ENCODE data around the gene NDE1. TPM values are rescaled to one million over a fixed set of nuclear protein-coding genes. Genes with fewer than 3 reads are reported as not detected.

Gene NDE1
- total and polyA plus RNA-seq, 9 of the 15 experiments (the other 6 are each of a cell fraction or from before 2014, with no cell fraction given): 3.1 to 59.9 (median 30.0) TPM

- TF ChIP-seq ZNF551 (CRISPR knock-in tag; IDR thresholded peaks at IDR 0.05) (peak; percentile 55; the same call in 1 of the 2 replicates), PHTF2 (CRISPR knock-in tag; IDR thresholded peaks at IDR 0.05) (no peak), ZNF644 (tag; IDR thresholded peaks at IDR 0.05; ENCODE audit: low read depth) (peak; percentile 73; the same call in 1 of the 2 replicates), GATAD2A (IDR thresholded peaks at IDR 0.05) (no peak), STAT5B (CRISPR knock-in tag; IDR thresholded peaks at IDR 0.05) (no peak), KLF6 (CRISPR knock-in tag; IDR thresholded peaks at IDR 0.05; ENCODE audit: borderline replicate concordance) (peak; percentile 66), SMAD2 (IDR thresholded peaks at IDR 0.05; ENCODE audit: low read depth, low read length) (no peak), ZNF324 (CRISPR knock-in tag; IDR thresholded peaks at IDR 0.05) (no peak), FOS (IDR thresholded peaks at IDR 0.05; ENCODE audit: extremely low read depth, insufficient read length) (no peak), TCFL5 (CRISPR knock-in tag; conservative IDR thresholded peaks at IDR 0.05) (0 out of 2 replicates have a peak, but pooled peaks have one; percentile 26), CEBPG (CRISPR knock-in tag; IDR thresholded peaks at IDR 0.05) (peak; percentile 82), CEBPG (tag; conservative IDR thresholded peaks at IDR 0.05 in 1 of 2, IDR thresholded peaks at IDR 0.05 in 1 of 2) (peak in 1 of 2 experiments; percentile 7; a peak in 1 of 4 replicates), DMBX1 (CRISPR knock-in tag; IDR thresholded peaks at IDR 0.05; ENCODE audit: borderline replicate concordance) (peak; percentile 65; the same call in 1 of the 2 replicates), MXI1 (IDR thresholded peaks at IDR 0.05; ENCODE audit: low read depth, low read length) (no peak), HMG20A (CRISPR knock-in tag; conservative IDR thresholded peaks at IDR 0.05) (no peak; the same call in 1 of the 2 replicates), ESRRA (IDR thresholded peaks at IDR 0.05; ENCODE audit: borderline replicate concordance, low read depth) (no peak), ZNF212 (CRISPR knock-in tag; IDR thresholded peaks at IDR 0.05) (no peak), RBM39 (optimal IDR thresholded peaks at IDR 0.05; ENCODE audit: low read depth, low read length) (no peak), ZBTB43 (CRISPR knock-in tag; IDR thresholded peaks at IDR 0.05) (no peak), PRDM10 (IDR thresholded peaks at IDR 0.05; ENCODE audit: partially characterized antibody) (no peak), ARNT (IDR thresholded peaks at IDR 0.05) (peak; percentile 22 to 31; a peak in 1 of 4 replicates)
Measured at GRCh38 chr16:15643048-15643945, 6.7 kb upstream of the NDE1 start, which contains the start of gene MARF1 (continued).
